Measurements from ENCODE around the gene HOXB6.

HOXB6 gene

GRCh38 chr17:48579471-48579759 is 25.4 kb downstream of the HOXB6 start:
- DNase-seq (ENCODE audit: low spot score): no peak

GRCh38 chr17:48578616-48579470 is 25.9 kb downstream of the HOXB6 start:
- DNase-seq (ENCODE audit: low spot score): no peak

- DNase-seq (ENCODE audit: low spot score): peak; percentile 77
These were observed 26.7 kb downstream of the HOXB6 start, which contains the start of gene HOXB4 for GRCh38 chr17:48577946-48578615. TSS of gene HOXB4 (minus strand) at chr17:48578350. CDS start at chr17:48578319, 31 bp downstream.

- no peak for DNase-seq (ENCODE audit: low spot score)
These were observed 27.3 kb downstream of the HOXB6 start for GRCh38 chr17:48577330-48577945.

- no peak for DNase-seq (ENCODE audit: low spot score)
These were observed 28.1 kb downstream of the HOXB6 start for GRCh38 chr17:48576479-48577309.

GRCh38 chr17:48575673-48576478 is 28.9 kb downstream of the HOXB6 start:
- DNase-seq (ENCODE audit: low spot score): no peak

- no peak for DNase-seq (ENCODE audit: low spot score)
These were observed 29.7 kb downstream of the HOXB6 start for GRCh38 chr17:48575066-48575582.

GRCh38 chr17:48574505-48575065 is 30.2 kb downstream of the HOXB6 start:
- no peak for DNase-seq (ENCODE audit: low spot score)

- no peak for DNase-seq (ENCODE audit: low spot score)
These were observed 32.9 kb downstream of the HOXB6 start for GRCh38 chr17:48571826-48572417.

GRCh38 chr17:48571024-48571818 is 33.6 kb downstream of the HOXB6 start:
- DNase-seq (ENCODE audit: low spot score): no peak

GRCh38 chr17:48570325-48571023 is 34.3 kb downstream of the HOXB6 start:
- no peak for DNase-seq (ENCODE audit: low spot score)

- DNase-seq (ENCODE audit: low spot score): no peak
These were observed 35.0 kb downstream of the HOXB6 start for GRCh38 chr17:48569674-48570324.

GRCh38 chr17:48569240-48569582 is 35.6 kb downstream of the HOXB6 start:
- no peak for DNase-seq (ENCODE audit: low spot score)

GRCh38 chr17:48568499-48569239 is 36.1 kb downstream of the HOXB6 start:
- no peak for DNase-seq (ENCODE audit: low spot score)

GRCh38 chr17:48567646-48568354 is 37.0 kb downstream of the HOXB6 start:
- no peak for DNase-seq (ENCODE audit: low spot score)

- no peak for DNase-seq (ENCODE audit: low spot score)
These were observed 37.6 kb downstream of the HOXB6 start for GRCh38 chr17:48567209-48567608.

GRCh38 chr17:48566717-48567116 is 38.1 kb downstream of the HOXB6 start:
- DNase-seq (ENCODE audit: low spot score): no peak

Measured in CD4-positive, alpha-beta T cell treated with Interleukin-2 at 100 ng/mL for 4 hours (primary cell).